Measurements from ENCODE around the gene FAM120AOS. TPM values are rescaled to one million over a fixed set of nuclear protein-coding genes. Genes with fewer than 3 reads are reported as not detected.

Gene FAM120AOS
- total RNA-seq, 4 donors from 2014 or later, result 29.7 to 69.9 (median 48.2) TPM

- no peak overlapping the region for H3K4me3 ChIP-seq
- peaks cover 0 to 8% (median 0%) of the 10 kb centered on the region in 3 donors for H3K36me3 ChIP-seq
- no peaks in the 10 kb centered on the region for H3K9me3 ChIP-seq
- no peaks in the 10 kb centered on the region for H3K27me3 ChIP-seq
- no peaks in the 10 kb centered on the region for H3K4me1 ChIP-seq
- no peak for DNase-seq
- no peak overlapping the region for H3K27ac ChIP-seq
- TF ChIP-seq POLR2A (IDR thresholded peaks at IDR 0.05), result no peak
- no peak for TF ChIP-seq CTCF (IDR thresholded peaks at IDR 0.05)
Observed at GRCh38 chr9:93483497-93483896, 30.1 kb upstream of the FAM120AOS start.

GRCh38 chr9:93480728-93481324, 27.4 kb upstream of the FAM120AOS start:
- TF ChIP-seq CTCF (IDR thresholded peaks at IDR 0.05) (no peak), POLR2A (IDR thresholded peaks at IDR 0.05) (no peak)

GRCh38 chr9:93480262-93480661, 26.9 kb upstream of the FAM120AOS start:
- H3K36me3 ChIP-seq, result peaks cover 0 to 12% (median 0%) of the 10 kb centered on the region in 3 donors
- no peak overlapping the region for H3K4me3 ChIP-seq
- DNase-seq, result no peak
- no peak overlapping the region for H3K27ac ChIP-seq
- H3K27me3 ChIP-seq, result no peaks in the 10 kb centered on the region
- TF ChIP-seq POLR2A (IDR thresholded peaks at IDR 0.05) (no peak), CTCF (IDR thresholded peaks at IDR 0.05) (no peak)
- no peaks in the 10 kb centered on the region for H3K9me3 ChIP-seq
- peaks cover 0 to 5% (median 0%) of the 10 kb centered on the region in 4 donors for H3K4me1 ChIP-seq

More at GRCh38 chr9:93480728-93481324, 27.4 kb upstream of the FAM120AOS start:
- Histone ChIP-seq H3K9me3 (no peaks in the 10 kb centered on the region), H3K27me3 (no peaks in the 10 kb centered on the region), H3K36me3 (peaks cover 0 to 12% (median 0%) of the 10 kb centered on the region in 3 donors), H3K27ac (no peak overlapping the region), H3K4me3 (no peak overlapping the region), H3K4me1 (peaks cover 0 to 4% (median 0%) of the 10 kb centered on the region in 4 donors)
- DNase-seq, result no peak

GRCh38 chr9:93479726-93480125, 26.3 kb upstream of the FAM120AOS start:
- Histone ChIP-seq H3K4me3 (no peak overlapping the region), H3K27me3 (no peaks in the 10 kb centered on the region), H3K27ac (no peak overlapping the region), H3K4me1 (peaks cover 0 to 5% (median 0%) of the 10 kb centered on the region in 4 donors), H3K36me3 (peaks cover 0 to 13% (median 0%) of the 10 kb centered on the region in 3 donors), H3K9me3 (no peaks in the 10 kb centered on the region)
- no peak for DNase-seq
- TF ChIP-seq POLR2A (IDR thresholded peaks at IDR 0.05), result no peak
- no peak for TF ChIP-seq CTCF (IDR thresholded peaks at IDR 0.05)

GRCh38 chr9:93477397-93477796, 24.0 kb upstream of the FAM120AOS start:
- H3K9me3 ChIP-seq, result no peaks in the 10 kb centered on the region
- H3K4me1 ChIP-seq, result peaks cover 0 to 5% (median 0%) of the 10 kb centered on the region in 4 donors
- DNase-seq, result no peak
- H3K27ac ChIP-seq, result no peak overlapping the region
- H3K36me3 ChIP-seq, result peaks cover 0 to 8% (median 0%) of the 10 kb centered on the region in 3 donors
- no peak overlapping the region for H3K4me3 ChIP-seq
- TF ChIP-seq POLR2A (IDR thresholded peaks at IDR 0.05) (no peak), CTCF (IDR thresholded peaks at IDR 0.05) (no peak)
- no peaks in the 10 kb centered on the region for H3K27me3 ChIP-seq
